ENCODE results near the gene CDSN. TPM values are rescaled to one million over a fixed set of nuclear protein-coding genes. Genes with fewer than 3 reads are reported as not detected.

The CDSN gene
- total and polyA plus RNA-seq, 2 experiments from 2014 or later, result 0.07 TPM; not detected in 1

DNA sequence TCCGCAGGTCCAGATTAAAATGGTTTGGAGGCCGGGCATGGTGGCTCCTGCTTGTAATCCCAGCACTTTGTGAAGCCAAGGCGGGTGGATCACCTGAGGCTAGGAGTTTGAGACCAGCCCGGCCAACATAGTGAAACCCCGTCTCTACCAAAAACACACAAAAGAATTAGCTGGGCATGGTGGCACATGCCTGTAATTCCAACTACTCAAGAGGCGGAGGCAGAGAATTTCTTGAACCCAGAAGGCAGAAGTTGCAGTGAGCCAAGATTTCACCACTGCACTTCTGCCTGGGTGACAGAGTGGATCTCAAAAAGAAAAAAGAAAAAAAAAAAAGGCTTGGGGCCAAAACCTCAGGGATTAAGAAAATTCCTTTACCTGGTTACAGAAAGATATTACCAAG is 38.4 kb downstream of the CDSN start (continued):
- TF ChIP-seq, protein P1, sequence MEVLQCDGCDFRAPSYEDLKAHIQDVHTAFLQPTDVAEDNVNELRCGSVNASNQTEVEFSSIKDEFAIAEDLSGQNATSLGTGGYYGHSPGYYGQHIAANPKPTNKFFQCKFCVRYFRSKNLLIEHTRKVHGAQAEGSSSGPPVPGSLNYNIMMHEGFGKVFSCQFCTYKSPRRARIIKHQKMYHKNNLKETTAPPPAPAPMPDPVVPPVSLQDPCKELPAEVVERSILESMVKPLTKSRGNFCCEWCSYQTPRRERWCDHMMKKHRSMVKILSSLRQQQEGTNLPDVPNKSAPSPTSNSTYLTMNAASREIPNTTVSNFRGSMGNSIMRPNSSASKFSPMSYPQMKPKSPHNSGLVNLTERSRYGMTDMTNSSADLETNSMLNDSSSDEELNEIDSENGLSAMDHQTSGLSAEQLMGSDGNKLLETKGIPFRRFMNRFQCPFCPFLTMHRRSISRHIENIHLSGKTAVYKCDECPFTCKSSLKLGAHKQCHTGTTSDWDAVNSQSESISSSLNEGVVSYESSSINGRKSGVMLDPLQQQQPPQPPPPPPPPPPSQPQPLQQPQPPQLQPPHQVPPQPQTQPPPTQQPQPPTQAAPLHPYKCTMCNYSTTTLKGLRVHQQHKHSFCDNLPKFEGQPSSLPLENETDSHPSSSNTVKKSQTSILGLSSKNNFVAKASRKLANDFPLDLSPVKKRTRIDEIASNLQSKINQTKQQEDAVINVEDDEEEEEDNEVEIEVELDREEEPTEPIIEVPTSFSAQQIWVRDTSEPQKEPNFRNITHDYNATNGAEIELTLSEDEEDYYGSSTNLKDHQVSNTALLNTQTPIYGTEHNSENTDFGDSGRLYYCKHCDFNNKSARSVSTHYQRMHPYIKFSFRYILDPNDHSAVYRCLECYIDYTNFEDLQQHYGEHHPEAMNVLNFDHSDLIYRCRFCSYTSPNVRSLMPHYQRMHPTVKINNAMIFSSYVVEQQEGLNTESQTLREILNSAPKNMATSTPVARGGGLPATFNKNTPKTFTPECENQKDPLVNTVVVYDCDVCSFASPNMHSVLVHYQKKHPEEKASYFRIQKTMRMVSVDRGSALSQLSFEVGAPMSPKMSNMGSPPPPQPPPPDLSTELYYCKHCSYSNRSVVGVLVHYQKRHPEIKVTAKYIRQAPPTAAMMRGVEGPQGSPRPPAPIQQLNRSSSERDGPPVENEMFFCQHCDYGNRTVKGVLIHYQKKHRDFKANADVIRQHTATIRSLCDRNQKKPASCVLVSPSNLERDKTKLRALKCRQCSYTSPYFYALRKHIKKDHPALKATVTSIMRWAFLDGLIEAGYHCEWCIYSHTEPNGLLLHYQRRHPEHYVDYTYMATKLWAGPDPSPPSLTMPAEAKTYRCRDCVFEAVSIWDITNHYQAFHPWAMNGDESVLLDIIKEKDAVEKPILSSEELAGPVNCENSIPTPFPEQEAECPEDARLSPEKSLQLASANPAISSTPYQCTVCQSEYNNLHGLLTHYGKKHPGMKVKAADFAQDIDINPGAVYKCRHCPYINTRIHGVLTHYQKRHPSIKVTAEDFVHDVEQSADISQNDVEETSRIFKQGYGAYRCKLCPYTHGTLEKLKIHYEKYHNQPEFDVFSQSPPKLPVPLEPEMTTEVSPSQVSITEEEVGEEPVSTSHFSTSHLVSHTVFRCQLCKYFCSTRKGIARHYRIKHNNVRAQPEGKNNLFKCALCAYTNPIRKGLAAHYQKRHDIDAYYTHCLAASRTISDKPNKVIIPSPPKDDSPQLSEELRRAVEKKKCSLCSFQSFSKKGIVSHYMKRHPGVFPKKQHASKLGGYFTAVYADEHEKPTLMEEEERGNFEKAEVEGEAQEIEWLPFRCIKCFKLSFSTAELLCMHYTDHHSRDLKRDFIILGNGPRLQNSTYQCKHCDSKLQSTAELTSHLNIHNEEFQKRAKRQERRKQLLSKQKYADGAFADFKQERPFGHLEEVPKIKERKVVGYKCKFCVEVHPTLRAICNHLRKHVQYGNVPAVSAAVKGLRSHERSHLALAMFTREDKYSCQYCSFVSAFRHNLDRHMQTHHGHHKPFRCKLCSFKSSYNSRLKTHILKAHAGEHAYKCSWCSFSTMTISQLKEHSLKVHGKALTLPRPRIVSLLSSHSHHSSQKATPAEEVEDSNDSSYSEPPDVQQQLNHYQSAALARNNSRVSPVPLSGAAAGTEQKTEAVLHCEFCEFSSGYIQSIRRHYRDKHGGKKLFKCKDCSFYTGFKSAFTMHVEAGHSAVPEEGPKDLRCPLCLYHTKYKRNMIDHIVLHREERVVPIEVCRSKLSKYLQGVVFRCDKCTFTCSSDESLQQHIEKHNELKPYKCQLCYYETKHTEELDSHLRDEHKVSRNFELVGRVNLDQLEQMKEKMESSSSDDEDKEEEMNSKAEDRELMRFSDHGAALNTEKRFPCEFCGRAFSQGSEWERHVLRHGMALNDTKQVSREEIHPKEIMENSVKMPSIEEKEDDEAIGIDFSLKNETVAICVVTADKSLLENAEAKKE (CRISPR knock-in tag; IDR thresholded peaks at IDR 0.05), result no peak
- TF ChIP-seq ZNF331 (CRISPR knock-in tag; IDR thresholded peaks at IDR 0.05; ENCODE audit: low read depth) (no peak), EZH2 (IDR thresholded peaks at IDR 0.05; ENCODE audit: low read depth, unreplicated experiment) (no peak), CREB1 (CRISPR knock-in tag; IDR thresholded peaks at IDR 0.05; ENCODE audit: low read depth) (no peak)
- TF ChIP-seq, protein P2, sequence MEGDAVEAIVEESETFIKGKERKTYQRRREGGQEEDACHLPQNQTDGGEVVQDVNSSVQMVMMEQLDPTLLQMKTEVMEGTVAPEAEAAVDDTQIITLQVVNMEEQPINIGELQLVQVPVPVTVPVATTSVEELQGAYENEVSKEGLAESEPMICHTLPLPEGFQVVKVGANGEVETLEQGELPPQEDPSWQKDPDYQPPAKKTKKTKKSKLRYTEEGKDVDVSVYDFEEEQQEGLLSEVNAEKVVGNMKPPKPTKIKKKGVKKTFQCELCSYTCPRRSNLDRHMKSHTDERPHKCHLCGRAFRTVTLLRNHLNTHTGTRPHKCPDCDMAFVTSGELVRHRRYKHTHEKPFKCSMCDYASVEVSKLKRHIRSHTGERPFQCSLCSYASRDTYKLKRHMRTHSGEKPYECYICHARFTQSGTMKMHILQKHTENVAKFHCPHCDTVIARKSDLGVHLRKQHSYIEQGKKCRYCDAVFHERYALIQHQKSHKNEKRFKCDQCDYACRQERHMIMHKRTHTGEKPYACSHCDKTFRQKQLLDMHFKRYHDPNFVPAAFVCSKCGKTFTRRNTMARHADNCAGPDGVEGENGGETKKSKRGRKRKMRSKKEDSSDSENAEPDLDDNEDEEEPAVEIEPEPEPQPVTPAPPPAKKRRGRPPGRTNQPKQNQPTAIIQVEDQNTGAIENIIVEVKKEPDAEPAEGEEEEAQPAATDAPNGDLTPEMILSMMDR (conservative IDR thresholded peaks at IDR 0.05; ENCODE audit: low read depth in 2 of 2), result no peak

DNA sequence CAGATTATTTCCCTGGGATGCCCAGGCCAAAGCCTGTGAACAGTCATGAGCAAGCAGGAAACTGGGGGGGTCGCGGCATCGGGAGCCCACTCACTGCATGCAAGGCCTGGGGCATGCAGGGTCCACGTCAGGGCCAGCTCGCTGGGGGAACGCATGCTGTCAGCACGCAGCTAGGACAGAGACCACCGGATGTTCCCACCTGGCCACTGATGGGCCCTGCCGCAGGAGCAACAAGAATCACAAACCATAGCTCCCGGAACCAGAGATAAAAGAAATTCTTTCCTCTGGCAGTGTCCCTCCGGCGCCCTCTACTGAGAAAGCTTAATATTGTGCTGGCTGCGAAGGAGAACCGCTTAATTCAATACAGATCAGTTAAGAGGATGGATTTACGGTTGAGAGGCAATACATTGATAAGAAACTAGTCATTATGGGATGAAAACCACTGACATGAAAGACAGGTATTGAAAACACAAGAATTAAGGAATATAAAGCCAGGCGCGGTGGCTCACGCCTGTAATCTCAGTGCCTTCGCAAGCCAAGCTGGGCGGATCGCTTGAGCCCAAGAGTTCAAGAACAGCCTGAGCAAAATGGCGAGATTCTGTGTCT is 40.5 kb downstream of the CDSN start:
- Histone ChIP-seq H3K27me3 (ENCODE audit: insufficient read depth) (no peaks in the 10 kb centered on the region), H3F3A (replicated peaks; ENCODE audit: low read depth) (no peaks in the 10 kb centered on the region), H3K27ac (ENCODE audit: low read depth) (no peak overlapping the region), H2AFZ (peak overlapping the region; percentile 45), H3K9me2 (ENCODE audit: insufficient read depth) (no peaks in the 10 kb centered on the region), H3K4me1 (ENCODE audit: insufficient read depth) (peaks cover 3% of the 10 kb centered on the region; the same call in 1 of the 2 replicates), H3K4me2 (no peak overlapping the region), H3K4me3 (no peak overlapping the region), H3K79me2 (replicated peaks; ENCODE audit: insufficient read depth) (no peaks in the 10 kb centered on the region), H4K20me1 (replicated peaks; ENCODE audit: insufficient read depth) (no peaks in the 10 kb centered on the region), H3K36me3 (ENCODE audit: insufficient read depth) (no peaks in the 10 kb centered on the region)
- Mint-ChIP-seq H3K27ac (peak overlapping the region; percentile 93), H3K4me1 (peaks cover 17% of the 10 kb centered on the region), H3K9me3 (no peaks in the 10 kb centered on the region), H3K4me3 (peak overlapping the region; percentile 37; the same call in 2 of the 3 replicates), H3K36me3 (ENCODE audit: low read depth) (no peaks in the 10 kb centered on the region), H3K27me3 (ENCODE audit: insufficient read depth, low read depth, poor library complexity) (peaks cover 13% of the 10 kb centered on the region)
- peak; percentile 95 for DNase-seq (ENCODE audit: low spot score)
- peak; percentile 82 for ATAC-seq
- TF ChIP-seq, protein P2 (conservative IDR thresholded peaks at IDR 0.05; ENCODE audit: low read depth in 2 of 2), result peak; percentile 84 to 88
- TF ChIP-seq ZNF331 (CRISPR knock-in tag; IDR thresholded peaks at IDR 0.05; ENCODE audit: low read depth) (no peak), CREB1 (CRISPR knock-in tag; IDR thresholded peaks at IDR 0.05; ENCODE audit: low read depth) (no peak), POLR2AphosphoS5 (IDR thresholded peaks at IDR 0.05; ENCODE audit: low read depth) (no peak), ZNF114 (CRISPR knock-in tag; IDR thresholded peaks at IDR 0.05) (no peak)
- TF ChIP-seq, protein P3, sequence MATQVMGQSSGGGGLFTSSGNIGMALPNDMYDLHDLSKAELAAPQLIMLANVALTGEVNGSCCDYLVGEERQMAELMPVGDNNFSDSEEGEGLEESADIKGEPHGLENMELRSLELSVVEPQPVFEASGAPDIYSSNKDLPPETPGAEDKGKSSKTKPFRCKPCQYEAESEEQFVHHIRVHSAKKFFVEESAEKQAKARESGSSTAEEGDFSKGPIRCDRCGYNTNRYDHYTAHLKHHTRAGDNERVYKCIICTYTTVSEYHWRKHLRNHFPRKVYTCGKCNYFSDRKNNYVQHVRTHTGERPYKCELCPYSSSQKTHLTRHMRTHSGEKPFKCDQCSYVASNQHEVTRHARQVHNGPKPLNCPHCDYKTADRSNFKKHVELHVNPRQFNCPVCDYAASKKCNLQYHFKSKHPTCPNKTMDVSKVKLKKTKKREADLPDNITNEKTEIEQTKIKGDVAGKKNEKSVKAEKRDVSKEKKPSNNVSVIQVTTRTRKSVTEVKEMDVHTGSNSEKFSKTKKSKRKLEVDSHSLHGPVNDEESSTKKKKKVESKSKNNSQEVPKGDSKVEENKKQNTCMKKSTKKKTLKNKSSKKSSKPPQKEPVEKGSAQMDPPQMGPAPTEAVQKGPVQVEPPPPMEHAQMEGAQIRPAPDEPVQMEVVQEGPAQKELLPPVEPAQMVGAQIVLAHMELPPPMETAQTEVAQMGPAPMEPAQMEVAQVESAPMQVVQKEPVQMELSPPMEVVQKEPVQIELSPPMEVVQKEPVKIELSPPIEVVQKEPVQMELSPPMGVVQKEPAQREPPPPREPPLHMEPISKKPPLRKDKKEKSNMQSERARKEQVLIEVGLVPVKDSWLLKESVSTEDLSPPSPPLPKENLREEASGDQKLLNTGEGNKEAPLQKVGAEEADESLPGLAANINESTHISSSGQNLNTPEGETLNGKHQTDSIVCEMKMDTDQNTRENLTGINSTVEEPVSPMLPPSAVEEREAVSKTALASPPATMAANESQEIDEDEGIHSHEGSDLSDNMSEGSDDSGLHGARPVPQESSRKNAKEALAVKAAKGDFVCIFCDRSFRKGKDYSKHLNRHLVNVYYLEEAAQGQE (IDR thresholded peaks at IDR 0.05; ENCODE audit: unreplicated experiment), result no peak
